Activated naive CD4-positive, alpha-beta T cell treated with anti-CD3 and anti-CD28 coated beads, Interleukin-2, amount 10 ng/mL, durations not matched to agents 7 days and 5 days (primary cell): ENCODE measurements around the gene MTARC2.

ENCODE experiments used
- CTCF ChIA-PET: fragments of 350-600 bp; sonication (Branson Sonifier 250); formaldehyde crosslinking; loops from one replicate; lab custom pipeline; 2021; ENCODE audit warnings: antibody characterized with exemption; lab: Charles Lee
- DNase-seq: peaks from one replicate; pipeline ENCODE4 v3.0.0-alpha.2; 2020
- H3K27ac Mint-ChIP-seq: one replicate; pipeline ENCODE4 v1.8.0; 2021; ENCODE audit warnings: mild to moderate bottlenecking, moderate library complexity, mixed read lengths
- H3K27me3 Mint-ChIP-seq: one replicate; pipeline ENCODE4 v1.8.0; 2021; ENCODE audit warnings: mild to moderate bottlenecking, mixed read lengths
- H3K36me3 Mint-ChIP-seq: one replicate; pipeline ENCODE4 v1.8.0; 2021; ENCODE audit warnings: mixed read lengths
- H3K4me1 Mint-ChIP-seq: one replicate; pipeline ENCODE4 v1.8.0; 2021; ENCODE audit warnings: mixed read lengths
- H3K4me3 Mint-ChIP-seq: one replicate; pipeline ENCODE4 v1.8.0; 2021; ENCODE audit warnings: mild to moderate bottlenecking, moderate library complexity, mixed read lengths
- H3K9me3 Mint-ChIP-seq: one replicate; pipeline ENCODE4 v1.8.0; 2021; ENCODE audit warnings: mixed read lengths

MTARC2 gene

GRCh38 chr1:220767312-220768125, 19.4 kb downstream of the MTARC2 start:
- H3K9me3 Mint-ChIP-seq = no peaks in the 10 kb centered on the region
- H3K4me3 Mint-ChIP-seq = no peak overlapping the region
- CTCF ChIA-PET = no interaction called here
- H3K4me1 Mint-ChIP-seq = no peaks in the 10 kb centered on the region
- DNase-seq = no peak
- H3K27ac Mint-ChIP-seq = no peak overlapping the region
- H3K36me3 Mint-ChIP-seq = no peaks in the 10 kb centered on the region
- H3K27me3 Mint-ChIP-seq = peaks cover 9% of the 10 kb centered on the region

DNA sequence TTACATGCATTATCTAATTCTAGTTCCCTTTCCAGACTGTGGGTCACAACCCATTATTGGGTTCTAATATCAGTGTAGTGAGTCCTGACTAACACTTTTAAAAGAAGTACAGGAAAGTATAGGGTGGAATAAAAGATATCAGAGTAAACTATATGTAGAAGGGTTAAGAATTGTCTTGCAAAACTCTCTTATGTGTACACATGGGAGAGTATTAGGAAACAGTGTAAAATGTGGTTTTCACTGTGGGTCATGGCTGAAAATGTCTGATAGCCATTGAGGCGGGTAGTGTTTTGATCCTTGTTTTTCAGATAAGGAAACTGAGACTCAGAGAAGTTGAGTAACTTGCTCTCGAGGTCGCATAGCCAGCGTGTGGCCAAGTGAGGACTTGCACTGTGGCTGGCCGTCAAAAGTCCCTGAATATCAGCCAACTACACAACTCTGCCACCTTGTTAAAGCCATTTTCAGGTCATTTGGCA, 20.0 kb downstream of the MTARC2 start:
- Mint-ChIP-seq H3K4me1 (no peaks in the 10 kb centered on the region), H3K36me3 (no peaks in the 10 kb centered on the region), H3K27ac (no peak overlapping the region), H3K27me3 (peaks cover 13% of the 10 kb centered on the region), H3K4me3 (no peak overlapping the region), H3K9me3 (no peaks in the 10 kb centered on the region)
- CTCF ChIA-PET = no interaction called here
- DNase-seq = no peak

- Mint-ChIP-seq H3K27ac (no peak overlapping the region), H3K4me3 (no peak overlapping the region), H3K27me3 (peaks cover 14% of the 10 kb centered on the region), H3K36me3 (no peaks in the 10 kb centered on the region), H3K9me3 (no peaks in the 10 kb centered on the region), H3K4me1 (no peaks in the 10 kb centered on the region)
- CTCF ChIA-PET = no interaction called here
- DNase-seq = no peak
Observed at GRCh38 chr1:220769205-220769604, 21.1 kb downstream of the MTARC2 start.

GRCh38 chr1:220770245-220770913, 22.3 kb downstream of the MTARC2 start:
- H3K9me3 Mint-ChIP-seq = no peaks in the 10 kb centered on the region
- H3K4me1 Mint-ChIP-seq = no peaks in the 10 kb centered on the region
- no peaks in the 10 kb centered on the region for H3K36me3 Mint-ChIP-seq
- DNase-seq = no peak
- H3K27me3 Mint-ChIP-seq = peaks cover 14% of the 10 kb centered on the region
- H3K27ac Mint-ChIP-seq = no peak overlapping the region
- CTCF ChIA-PET = no interaction called here
- no peak overlapping the region for H3K4me3 Mint-ChIP-seq

GRCh38 chr1:220772846-220773245, 24.7 kb downstream of the MTARC2 start:
- CTCF ChIA-PET = interaction anchor here (1.1 kb wide), 1 partner anchor 10 kb away, joined by 4 read pairs; no protein-coding TSS in a partner anchor
- Mint-ChIP-seq H3K9me3 (no peaks in the 10 kb centered on the region), H3K27ac (no peak overlapping the region), H3K27me3 (peaks cover 14% of the 10 kb centered on the region), H3K36me3 (no peaks in the 10 kb centered on the region), H3K4me1 (no peaks in the 10 kb centered on the region), H3K4me3 (no peak overlapping the region)
- no peak for DNase-seq

GRCh38 chr1:220775240-220775853, 27.2 kb downstream of the MTARC2 start:
- Mint-ChIP-seq H3K27me3 (peaks cover 8% of the 10 kb centered on the region), H3K27ac (no peak overlapping the region), H3K9me3 (no peaks in the 10 kb centered on the region), H3K36me3 (no peaks in the 10 kb centered on the region), H3K4me1 (no peaks in the 10 kb centered on the region), H3K4me3 (no peak overlapping the region)
- DNase-seq = peak; percentile 49
- CTCF ChIA-PET = interaction anchor here (0.6 to 3.5 kb wide), 16 partner anchors 10 to 589 kb away, joined by 3 to 15 read pairs (median 4); partner anchors contain the start of gene MTARC1

GRCh38 chr1:220776254-220776653, 28.1 kb downstream of the MTARC2 start:
- CTCF ChIA-PET = interaction anchor here (0.7 to 3.5 kb wide), 18 partner anchors 10 to 657 kb away, joined by 3 to 15 read pairs (median 4); partner anchors contain the start of gene MTARC1

DNA sequence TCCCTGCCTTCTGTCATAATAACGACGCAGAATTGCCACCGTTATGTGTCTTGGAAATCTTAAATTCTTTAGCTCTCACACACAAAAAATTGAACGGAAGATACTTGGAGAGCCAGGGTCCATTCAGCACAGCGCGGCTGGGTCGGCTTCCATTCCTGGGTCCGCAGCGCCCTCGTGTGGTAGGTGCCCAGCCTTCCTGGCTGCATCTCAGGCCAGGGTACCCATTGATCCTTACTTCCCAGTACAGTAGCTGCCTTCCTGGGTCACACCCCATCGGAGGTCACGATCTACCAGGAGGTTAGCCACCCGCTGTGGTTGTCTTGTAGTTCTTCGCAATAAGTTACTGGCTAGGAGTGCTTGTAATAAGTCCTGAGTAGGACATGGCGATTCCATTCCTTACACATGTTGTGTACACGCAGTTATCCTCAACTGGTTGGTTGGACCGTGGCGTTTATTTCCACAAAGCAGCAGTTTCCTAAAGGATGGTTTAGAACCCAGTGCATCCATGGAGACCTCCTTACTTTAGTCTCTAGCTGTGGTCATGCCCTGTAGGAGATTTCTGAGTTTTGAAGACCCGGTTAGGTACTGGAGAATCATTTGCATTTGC, 28.7 kb downstream of the MTARC2 start:
- Mint-ChIP-seq H3K4me3 (no peak overlapping the region), H3K36me3 (no peaks in the 10 kb centered on the region), H3K27ac (no peak overlapping the region), H3K9me3 (no peaks in the 10 kb centered on the region), H3K27me3 (peaks cover 12% of the 10 kb centered on the region), H3K4me1 (no peaks in the 10 kb centered on the region)
- DNase-seq = peak; percentile 77
- CTCF ChIA-PET = interaction anchor here (0.6 to 3.5 kb wide), 16 partner anchors 10 to 788 kb away, joined by 3 to 15 read pairs (median 3); partner anchors contain the start of gene MTARC1

More at GRCh38 chr1:220776254-220776653, 28.1 kb downstream of the MTARC2 start:
- Mint-ChIP-seq H3K4me3 (no peak overlapping the region), H3K9me3 (no peaks in the 10 kb centered on the region), H3K27ac (no peak overlapping the region), H3K36me3 (no peaks in the 10 kb centered on the region), H3K4me1 (no peaks in the 10 kb centered on the region), H3K27me3 (peaks cover 8% of the 10 kb centered on the region)
- no peak for DNase-seq

DNA sequence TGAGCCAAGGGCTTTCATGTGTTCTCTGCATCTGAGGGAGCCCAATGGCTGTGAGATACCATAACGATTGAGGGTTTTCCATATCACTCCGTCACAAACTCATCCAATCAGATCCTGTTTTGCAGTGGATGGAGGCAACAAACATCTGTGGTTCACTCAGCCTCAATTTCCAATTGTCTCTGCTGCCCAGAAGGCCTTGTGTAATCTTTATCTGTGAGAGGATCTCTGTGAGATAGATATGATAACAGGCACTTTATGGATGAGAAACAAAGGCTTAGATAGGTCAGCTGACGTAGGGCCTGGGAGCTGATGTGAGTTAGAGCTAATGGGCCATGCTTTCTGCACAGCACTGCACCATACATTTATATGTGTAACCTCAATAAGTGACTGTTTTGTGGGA, 35.3 kb downstream of the MTARC2 start:
- CTCF ChIA-PET = interaction anchor here (0.9 kb wide), 1 partner anchor 11 kb away, joined by 4 read pairs; no protein-coding TSS in a partner anchor
- no peak overlapping the region for H3K4me3 Mint-ChIP-seq
- H3K9me3 Mint-ChIP-seq = no peaks in the 10 kb centered on the region
- no peaks in the 10 kb centered on the region for H3K36me3 Mint-ChIP-seq
- peaks cover 53% of the 10 kb centered on the region for H3K27me3 Mint-ChIP-seq
- no peaks in the 10 kb centered on the region for H3K4me1 Mint-ChIP-seq
- DNase-seq = no peak
- H3K27ac Mint-ChIP-seq = no peak overlapping the region

GRCh38 chr1:220784751-220785150, 36.6 kb downstream of the MTARC2 start:
- CTCF ChIA-PET = interaction anchor here (2.1 kb wide), 1 partner anchor 10 kb away, joined by 9 read pairs; no protein-coding TSS in a partner anchor
- Mint-ChIP-seq H3K4me1 (no peaks in the 10 kb centered on the region), H3K36me3 (no peaks in the 10 kb centered on the region), H3K27me3 (peaks cover 59% of the 10 kb centered on the region), H3K9me3 (no peaks in the 10 kb centered on the region), H3K4me3 (no peak overlapping the region), H3K27ac (no peak overlapping the region)
- DNase-seq = no peak

GRCh38 chr1:220785166-220786056, 37.3 kb downstream of the MTARC2 start:
- no peak overlapping the region for H3K27ac Mint-ChIP-seq
- no peak for DNase-seq
- no peak overlapping the region for H3K4me3 Mint-ChIP-seq
- no peaks in the 10 kb centered on the region for H3K4me1 Mint-ChIP-seq
- peaks cover 61% of the 10 kb centered on the region for H3K27me3 Mint-ChIP-seq
- H3K9me3 Mint-ChIP-seq = no peaks in the 10 kb centered on the region
- CTCF ChIA-PET = interaction anchor here (1.2 to 2.1 kb wide), 3 partner anchors 9 to 25 kb away, joined by 4 to 9 read pairs (median 7); no protein-coding TSS in a partner anchor
- H3K36me3 Mint-ChIP-seq = no peaks in the 10 kb centered on the region

DNA sequence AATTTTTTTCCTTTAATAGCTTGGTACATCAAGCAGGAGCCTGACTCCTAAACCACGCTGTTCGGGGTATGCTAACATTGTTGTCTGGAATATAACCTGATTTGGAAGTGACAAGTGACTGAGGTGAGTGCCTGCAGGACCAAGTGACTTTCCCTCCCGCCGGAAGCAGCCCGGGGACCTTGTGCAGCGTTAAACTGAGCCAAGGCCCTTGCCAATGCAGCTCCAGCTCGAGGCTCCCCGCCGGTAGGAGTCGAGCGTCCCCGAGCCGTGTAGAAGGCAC, 37.9 kb downstream of the MTARC2 start:
- H3K4me3 Mint-ChIP-seq = no peak overlapping the region
- no peaks in the 10 kb centered on the region for H3K9me3 Mint-ChIP-seq
- H3K27ac Mint-ChIP-seq = no peak overlapping the region
- no peaks in the 10 kb centered on the region for H3K4me1 Mint-ChIP-seq
- CTCF ChIA-PET = interaction anchor here (1.2 to 2.1 kb wide), 3 partner anchors 9 to 24 kb away, joined by 4 to 9 read pairs (median 7); no protein-coding TSS in a partner anchor
- peaks cover 61% of the 10 kb centered on the region for H3K27me3 Mint-ChIP-seq
- no peak for DNase-seq
- H3K36me3 Mint-ChIP-seq = no peaks in the 10 kb centered on the region
